Peyer's patch (tissue), 4 donors: ENCODE data around the gene RPL3.

Experiments used
- CTCF ChIP-seq, 6 experiments: fragments of 450-650 bp in 4 of 6; fragments of 200-600 bp in 2 of 6; sonication (generic) in 1 of 6; IDR thresholded peaks; one replicate each; pipeline ENCODE4 v1.5.1; 2017 to 2019; ENCODE audit warnings: antibody characterized with exemption in 6 of 6, mild to moderate bottlenecking in 3 of 6, moderate library complexity in 1 of 6
- POLR2A ChIP-seq, 2 donors: fragments of 450-650 bp; IDR thresholded peaks; one replicate each; pipeline ENCODE4 v1.5.1; 2017; ENCODE audit warnings: antibody characterized with exemption in 2 of 2, mild to moderate bottlenecking in 2 of 2, moderate library complexity in 2 of 2

- TF ChIP-seq CTCF (IDR thresholded peaks at IDR 0.05) (no peak), POLR2A (IDR thresholded peaks at IDR 0.05) (no peak)
Observed at GRCh38 chr22:39276440-39277141, 42.8 kb downstream of the RPL3 start.
